ENCODE results near the gene TMEM174. TPM values are rescaled to one million over a fixed set of nuclear protein-coding genes. Genes with fewer than 3 reads are reported as not detected.

TMEM174 gene
- total RNA-seq, 2 donors from 2014 or later: not detected

DNA sequence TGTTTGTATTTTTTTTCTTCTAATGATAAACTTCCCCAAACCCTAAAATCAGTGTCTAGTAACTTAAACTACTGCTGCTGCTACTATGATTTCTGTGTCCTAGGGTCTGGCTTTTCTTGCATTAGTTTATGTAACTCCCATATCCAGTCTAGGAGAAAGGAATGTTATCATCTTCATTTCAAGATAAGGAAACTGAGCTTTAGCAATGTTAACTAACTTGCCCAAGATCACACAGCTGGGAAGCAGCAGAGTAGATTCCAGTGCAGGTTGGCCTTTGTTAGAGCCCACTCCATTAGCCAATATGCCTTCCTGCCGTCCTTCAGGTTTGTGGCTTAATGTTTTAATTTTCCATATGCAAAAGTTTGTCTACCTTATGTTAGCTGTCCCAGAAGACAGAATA lies 42.2 kb upstream of the TMEM174 start:
- no peaks in the 10 kb centered on the region for H3K9me3 ChIP-seq
- DNase-seq (ENCODE audit: low spot score): no peak
- no peak for ATAC-seq (ENCODE audit: insufficient number of reproducible peaks, low FRiP score, low read depth)

DNA sequence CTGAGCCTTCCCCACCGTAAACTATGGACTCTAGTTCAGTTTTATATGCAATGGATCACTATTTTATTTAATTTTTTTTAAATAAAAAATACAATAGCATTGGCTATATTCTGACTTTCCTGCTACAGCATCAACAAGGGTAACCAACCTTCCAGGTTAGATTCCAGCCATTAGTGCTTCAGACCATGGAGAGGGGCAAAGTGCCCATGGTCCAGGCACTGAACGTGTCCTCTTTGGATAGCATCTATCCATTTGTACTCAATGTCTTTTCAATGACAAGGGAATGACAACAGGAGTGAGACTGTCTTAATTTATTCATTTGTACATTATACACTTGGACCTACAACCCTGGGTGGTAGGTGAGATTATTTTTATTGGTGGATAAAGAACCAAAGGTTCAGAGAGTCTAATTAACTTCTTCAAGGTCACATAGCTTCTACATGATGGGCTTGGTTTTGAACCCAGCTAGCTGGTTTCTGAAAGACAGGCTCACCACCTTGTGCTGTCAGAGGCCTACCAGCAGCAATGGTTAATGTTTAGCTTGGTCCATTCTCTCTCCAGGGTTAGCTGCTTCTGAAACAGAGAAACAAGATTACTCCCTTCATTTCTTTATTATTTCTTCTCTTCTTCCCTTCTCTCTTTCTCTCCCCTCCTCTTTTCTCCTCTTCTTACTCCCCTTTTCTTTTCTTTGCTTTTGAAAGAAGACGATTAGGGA lies 41.1 kb upstream of the TMEM174 start:
- H3K4me1 ChIP-seq (ENCODE audit: control insufficient read depth in 1 of 2, low read depth in 2 of 2): no peaks in the 10 kb centered on the region
- H3K27ac ChIP-seq: no peak overlapping the region
- DNase-seq (ENCODE audit: low spot score) (no peak), ATAC-seq (ENCODE audit: insufficient number of reproducible peaks, low FRiP score, low read depth) (no peak)
- TF ChIP-seq, protein P1, sequence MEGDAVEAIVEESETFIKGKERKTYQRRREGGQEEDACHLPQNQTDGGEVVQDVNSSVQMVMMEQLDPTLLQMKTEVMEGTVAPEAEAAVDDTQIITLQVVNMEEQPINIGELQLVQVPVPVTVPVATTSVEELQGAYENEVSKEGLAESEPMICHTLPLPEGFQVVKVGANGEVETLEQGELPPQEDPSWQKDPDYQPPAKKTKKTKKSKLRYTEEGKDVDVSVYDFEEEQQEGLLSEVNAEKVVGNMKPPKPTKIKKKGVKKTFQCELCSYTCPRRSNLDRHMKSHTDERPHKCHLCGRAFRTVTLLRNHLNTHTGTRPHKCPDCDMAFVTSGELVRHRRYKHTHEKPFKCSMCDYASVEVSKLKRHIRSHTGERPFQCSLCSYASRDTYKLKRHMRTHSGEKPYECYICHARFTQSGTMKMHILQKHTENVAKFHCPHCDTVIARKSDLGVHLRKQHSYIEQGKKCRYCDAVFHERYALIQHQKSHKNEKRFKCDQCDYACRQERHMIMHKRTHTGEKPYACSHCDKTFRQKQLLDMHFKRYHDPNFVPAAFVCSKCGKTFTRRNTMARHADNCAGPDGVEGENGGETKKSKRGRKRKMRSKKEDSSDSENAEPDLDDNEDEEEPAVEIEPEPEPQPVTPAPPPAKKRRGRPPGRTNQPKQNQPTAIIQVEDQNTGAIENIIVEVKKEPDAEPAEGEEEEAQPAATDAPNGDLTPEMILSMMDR (IDR thresholded peaks at IDR 0.05): no peak
- no peaks in the 10 kb centered on the region for H3K9me3 ChIP-seq
- no peaks in the 10 kb centered on the region for H3K36me3 ChIP-seq
- no peaks in the 10 kb centered on the region for H3K27me3 ChIP-seq (replicated peaks; ENCODE audit: insufficient read depth)
- no peak overlapping the region for H3K4me3 ChIP-seq

More for the DNA sequence above, 42.2 kb upstream of the TMEM174 start:
- Histone ChIP-seq H3K27me3 (replicated peaks; ENCODE audit: insufficient read depth) (no peaks in the 10 kb centered on the region), H3K27ac (no peak overlapping the region), H3K4me1 (ENCODE audit: control insufficient read depth in 1 of 2, low read depth in 2 of 2) (no peaks in the 10 kb centered on the region), H3K4me3 (no peak overlapping the region), H3K36me3 (no peaks in the 10 kb centered on the region)
- TF ChIP-seq, protein P1 (IDR thresholded peaks at IDR 0.05): no peak

- no peak for ATAC-seq (ENCODE audit: insufficient number of reproducible peaks, low FRiP score, low read depth)
Measured at GRCh38 chr5:73132759-73133158, 40.2 kb upstream of the TMEM174 start.

DNA sequence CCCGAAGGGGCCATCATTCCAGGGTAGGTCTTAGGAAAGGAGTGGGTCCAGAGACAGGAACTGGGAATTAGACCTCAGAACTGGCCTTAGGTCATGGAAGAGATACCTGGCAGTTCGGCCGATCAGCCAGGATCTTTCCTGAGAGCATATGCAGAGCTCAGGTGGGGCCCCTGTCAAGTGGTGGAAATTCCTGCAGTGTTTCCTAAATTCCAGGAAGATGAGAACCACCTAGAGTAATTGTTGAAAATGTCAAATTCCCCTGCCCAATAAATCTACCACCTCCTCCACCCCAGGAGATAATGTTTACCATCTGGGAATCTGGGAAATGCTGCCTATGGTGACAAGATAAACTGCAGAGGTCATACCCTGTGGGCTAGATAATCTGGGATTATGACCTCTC lies 38.0 kb upstream of the TMEM174 start:
- DNase-seq (ENCODE audit: low spot score): no peak
- no peaks in the 10 kb centered on the region for H3K27me3 ChIP-seq (replicated peaks; ENCODE audit: insufficient read depth)
- TF ChIP-seq, protein P1 (IDR thresholded peaks at IDR 0.05): no peak

More at GRCh38 chr5:73132759-73133158, 40.2 kb upstream of the TMEM174 start:
- Histone ChIP-seq H3K9me3 (no peaks in the 10 kb centered on the region), H3K4me1 (ENCODE audit: control insufficient read depth in 1 of 2, low read depth in 2 of 2) (no peaks in the 10 kb centered on the region), H3K27me3 (replicated peaks; ENCODE audit: insufficient read depth) (no peaks in the 10 kb centered on the region), H3K36me3 (no peaks in the 10 kb centered on the region), H3K27ac (no peak overlapping the region), H3K4me3 (no peak overlapping the region)
- no peak for DNase-seq (ENCODE audit: low spot score)
- TF ChIP-seq, protein P1 (IDR thresholded peaks at IDR 0.05): no peak

DNA sequence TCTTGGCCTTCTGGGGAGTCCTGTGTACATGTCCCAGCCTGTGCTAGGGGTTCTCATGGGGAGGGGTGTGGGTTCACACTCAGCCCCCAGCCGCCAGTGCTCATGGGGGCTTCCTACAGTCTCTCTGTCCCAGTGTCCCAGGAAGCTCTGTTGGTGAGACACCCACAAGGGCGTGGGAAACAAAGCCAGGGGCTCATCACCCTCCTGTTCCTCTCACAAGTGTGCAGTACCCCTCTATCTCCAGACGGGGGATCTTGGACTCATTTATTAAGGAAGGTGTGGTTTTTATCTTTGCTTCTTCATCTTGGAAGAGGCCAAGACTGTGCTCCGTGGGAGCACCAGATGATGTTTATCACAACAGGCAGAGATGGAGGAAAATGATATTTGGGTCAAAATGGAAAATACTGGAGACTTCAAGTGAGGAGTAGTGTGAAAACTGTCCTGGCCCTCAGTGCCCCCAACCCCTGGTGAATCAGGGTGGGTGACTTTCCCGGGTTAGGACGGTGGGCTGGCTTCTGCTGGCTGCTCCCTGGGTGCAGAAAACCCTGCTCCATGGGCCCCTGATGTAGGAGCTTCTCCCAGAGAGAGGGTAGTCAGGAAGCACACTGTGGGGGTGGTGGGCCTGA lies 37.5 kb upstream of the TMEM174 start:
- Histone ChIP-seq H3K9me3 (no peaks in the 10 kb centered on the region), H3K27me3 (replicated peaks; ENCODE audit: insufficient read depth) (no peaks in the 10 kb centered on the region), H3K36me3 (no peaks in the 10 kb centered on the region), H3K27ac (no peak overlapping the region), H3K4me3 (no peak overlapping the region), H3K4me1 (ENCODE audit: control insufficient read depth in 1 of 2, low read depth in 2 of 2) (no peaks in the 10 kb centered on the region)
- DNase-seq (ENCODE audit: low spot score) (no peak), ATAC-seq (ENCODE audit: insufficient number of reproducible peaks, low FRiP score, low read depth) (no peak)
- TF ChIP-seq, protein P1 (IDR thresholded peaks at IDR 0.05): peak; percentile 8

More for the DNA sequence above, 38.0 kb upstream of the TMEM174 start:
- no peak overlapping the region for H3K4me3 ChIP-seq
- H3K9me3 ChIP-seq: no peaks in the 10 kb centered on the region
- no peaks in the 10 kb centered on the region for H3K4me1 ChIP-seq (ENCODE audit: control insufficient read depth in 1 of 2, low read depth in 2 of 2)
- no peak overlapping the region for H3K27ac ChIP-seq
- H3K36me3 ChIP-seq: no peaks in the 10 kb centered on the region
- no peak for ATAC-seq (ENCODE audit: insufficient number of reproducible peaks, low FRiP score, low read depth)
